Activated CD8-positive, alpha-beta T cell treated with anti-CD3 and anti-CD28 coated beads for 36 hours (primary cell): ENCODE results near the gene CDO1. TPM values are rescaled to one million over a fixed set of nuclear protein-coding genes. Genes with fewer than 3 reads are reported as not detected.

Experiments
- ATAC-seq: fragments of 200-7000 bp; cut with Tn5 transposase; one replicate; pipeline ENCODE4 v1.10.0; 2021; ENCODE audit warnings: mild to moderate bottlenecking, moderate library complexity
- CTCF ChIA-PET: fragments of 350-600 bp; sonication (Branson Sonifier 250); formaldehyde crosslinking; loops from one replicate; lab custom pipeline; 2021; ENCODE audit warnings: antibody characterized with exemption; lab: Charles Lee
- POLR2A ChIA-PET: fragments of 350-600 bp; sonication (Branson Sonifier 250); formaldehyde crosslinking; loops from one replicate; lab custom pipeline; 2021; ENCODE audit warnings: antibody characterized with exemption; lab: Charles Lee
- DNase-seq: peaks from one replicate; pipeline ENCODE4 v3.0.0-alpha.2; 2020
- H3K27ac Mint-ChIP-seq: one replicate; pipeline ENCODE4 v1.8.0; 2021; ENCODE audit warnings: mild to moderate bottlenecking, mixed read lengths
- H3K27me3 Mint-ChIP-seq: one replicate; pipeline ENCODE4 v1.8.0; 2021; ENCODE audit warnings: mixed read lengths
- H3K36me3 Mint-ChIP-seq: one replicate; pipeline ENCODE4 v1.8.0; 2021; ENCODE audit warnings: low read depth, mixed read lengths
- H3K4me1 Mint-ChIP-seq: one replicate; pipeline ENCODE4 v1.8.0; 2021; ENCODE audit warnings: low read depth, mixed read lengths
- H3K4me3 Mint-ChIP-seq: one replicate; pipeline ENCODE4 v1.8.0; 2021; ENCODE audit warnings: mild to moderate bottlenecking, moderate library complexity, mixed read lengths
- H3K9me3 Mint-ChIP-seq: one replicate; pipeline ENCODE4 v1.8.0; 2021; ENCODE audit warnings: mixed read lengths
- intact Hi-C: fragments of 100-400 bp; cut with micrococcal nuclease; formaldehyde crosslinking; loops from one replicate; pipeline ENCODE4 v1.10.0; 2022
- total RNA-seq, 2 experiments: library from RNA; stranded (reverse); gene quantifications; one replicate each; pipeline ENCODE4 v1.2.3, GENCODE V29; 2021
- TF ChIP-seq, protein P1 (sequence below): fragments of 200-600 bp; IDR thresholded peaks from one replicate; pipeline ENCODE4 v1.8.0; 2022; ENCODE audit warnings: antibody characterized with exemption, mild to moderate bottlenecking

Gene CDO1
- total RNA-seq, 2 experiments from 2014 or later, result 0.18 to 0.22 TPM

DNA sequence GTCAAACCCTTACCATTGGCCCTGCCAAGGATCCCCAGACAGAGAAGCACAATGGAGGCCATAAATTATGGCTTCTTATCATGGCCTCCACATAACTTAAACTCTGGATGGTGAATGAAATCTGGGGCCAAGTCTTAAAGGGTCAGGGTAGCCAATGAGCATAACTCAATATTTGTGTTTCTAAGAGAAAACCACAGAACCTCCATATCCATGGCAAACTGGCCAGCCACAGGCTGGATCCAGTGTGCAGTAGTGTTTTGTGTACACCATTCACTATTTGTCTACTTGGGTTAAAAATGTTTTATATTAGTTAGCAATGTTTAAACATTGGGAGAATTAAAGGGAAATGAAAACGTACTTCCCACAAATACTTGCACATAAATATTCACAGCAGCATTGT lies 60.8 kb downstream of the CDO1 start:
- DNase-seq, result no peak
- H3K36me3 Mint-ChIP-seq, result no peaks in the 10 kb centered on the region
- no peak overlapping the region for H3K4me3 Mint-ChIP-seq
- POLR2A ChIA-PET, result no interaction called here
- H3K27ac Mint-ChIP-seq, result no peak overlapping the region
- TF ChIP-seq, protein P1, sequence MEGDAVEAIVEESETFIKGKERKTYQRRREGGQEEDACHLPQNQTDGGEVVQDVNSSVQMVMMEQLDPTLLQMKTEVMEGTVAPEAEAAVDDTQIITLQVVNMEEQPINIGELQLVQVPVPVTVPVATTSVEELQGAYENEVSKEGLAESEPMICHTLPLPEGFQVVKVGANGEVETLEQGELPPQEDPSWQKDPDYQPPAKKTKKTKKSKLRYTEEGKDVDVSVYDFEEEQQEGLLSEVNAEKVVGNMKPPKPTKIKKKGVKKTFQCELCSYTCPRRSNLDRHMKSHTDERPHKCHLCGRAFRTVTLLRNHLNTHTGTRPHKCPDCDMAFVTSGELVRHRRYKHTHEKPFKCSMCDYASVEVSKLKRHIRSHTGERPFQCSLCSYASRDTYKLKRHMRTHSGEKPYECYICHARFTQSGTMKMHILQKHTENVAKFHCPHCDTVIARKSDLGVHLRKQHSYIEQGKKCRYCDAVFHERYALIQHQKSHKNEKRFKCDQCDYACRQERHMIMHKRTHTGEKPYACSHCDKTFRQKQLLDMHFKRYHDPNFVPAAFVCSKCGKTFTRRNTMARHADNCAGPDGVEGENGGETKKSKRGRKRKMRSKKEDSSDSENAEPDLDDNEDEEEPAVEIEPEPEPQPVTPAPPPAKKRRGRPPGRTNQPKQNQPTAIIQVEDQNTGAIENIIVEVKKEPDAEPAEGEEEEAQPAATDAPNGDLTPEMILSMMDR, result no peak
- no peaks in the 10 kb centered on the region for H3K9me3 Mint-ChIP-seq
- H3K4me1 Mint-ChIP-seq, result peaks cover 3% of the 10 kb centered on the region
- CTCF ChIA-PET, result no interaction called here
- no peak for ATAC-seq
- peaks cover 33% of the 10 kb centered on the region for H3K27me3 Mint-ChIP-seq
- intact Hi-C loops, result no loop called here

Other genes with a start within 250 kb of the CDO1 start
- gene TICAM2, start 214.2 kb downstream of the CDO1 start, total RNA-seq, result under 1 TPM; 0.27 to 0.96 TPM
- gene TMED7, start 190.6 kb downstream of the CDO1 start, total RNA-seq, result 10 to 100 TPM; 39.9 to 44.6 TPM
- 10 to 100 TPM; 37.2 to 37.8 TPM for gene ATG12, start 24.9 kb upstream of the CDO1 start, total RNA-seq
- gene AP3S1, start 25.3 kb upstream of the CDO1 start, total RNA-seq, result 100 to 1,000 TPM; 102 to 107 TPM
- gene LVRN, start 145.8 kb upstream of the CDO1 start, total RNA-seq, result under 1 TPM; 0.27 to 0.29 TPM
- not detected for gene ARL14EPL, start 215.8 kb upstream of the CDO1 start, total RNA-seq